Measurements from ENCODE around the gene PTPN11.
A peak's percentile ranks its signal among the peaks of the same experiment; 100 is the strongest.

Gene PTPN11

DNA sequence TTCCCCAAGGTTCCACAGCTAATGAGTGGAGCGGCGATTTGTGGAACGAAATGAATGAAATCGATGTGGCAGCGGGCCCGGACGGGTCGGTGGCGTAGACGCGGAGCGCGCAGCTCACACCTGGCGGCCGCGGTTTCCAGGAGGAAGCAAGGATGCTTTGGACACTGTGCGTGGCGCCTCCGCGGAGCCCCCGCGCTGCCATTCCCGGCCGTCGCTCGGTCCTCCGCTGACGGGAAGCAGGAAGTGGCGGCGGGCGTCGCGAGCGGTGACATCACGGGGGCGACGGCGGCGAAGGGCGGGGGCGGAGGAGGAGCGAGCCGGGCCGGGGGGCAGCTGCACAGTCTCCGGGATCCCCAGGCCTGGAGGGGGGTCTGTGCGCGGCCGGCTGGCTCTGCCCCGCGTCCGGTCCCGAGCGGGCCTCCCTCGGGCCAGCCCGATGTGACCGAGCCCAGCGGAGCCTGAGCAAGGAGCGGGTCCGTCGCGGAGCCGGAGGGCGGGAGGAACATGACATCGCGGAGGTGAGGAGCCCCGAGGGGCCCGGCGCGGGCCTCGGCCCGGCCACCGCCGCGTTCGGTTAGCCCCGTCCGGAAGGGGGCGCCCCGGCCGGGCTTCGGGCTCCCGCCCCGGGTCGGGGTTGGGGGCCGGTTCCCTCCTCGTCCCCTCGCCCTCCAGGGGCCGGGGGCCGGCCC lies at the start of gene PTPN11:
PTPN11 (plus strand) TSS at position 340 of the 689 bp plus-strand sequence; CDS start at position 505, 165 bp downstream.
- H3K4me1 ChIP-seq (ENCODE audit: insufficient read depth, low read length): peaks cover 39% of the 10 kb centered on the region
- no peak for TF ChIP-seq EZH2 (IDR thresholded peaks at IDR 0.05; ENCODE audit: borderline replicate concordance, low read depth, low read length, severe bottlenecking)
- TF ChIP-seq, protein P1, sequence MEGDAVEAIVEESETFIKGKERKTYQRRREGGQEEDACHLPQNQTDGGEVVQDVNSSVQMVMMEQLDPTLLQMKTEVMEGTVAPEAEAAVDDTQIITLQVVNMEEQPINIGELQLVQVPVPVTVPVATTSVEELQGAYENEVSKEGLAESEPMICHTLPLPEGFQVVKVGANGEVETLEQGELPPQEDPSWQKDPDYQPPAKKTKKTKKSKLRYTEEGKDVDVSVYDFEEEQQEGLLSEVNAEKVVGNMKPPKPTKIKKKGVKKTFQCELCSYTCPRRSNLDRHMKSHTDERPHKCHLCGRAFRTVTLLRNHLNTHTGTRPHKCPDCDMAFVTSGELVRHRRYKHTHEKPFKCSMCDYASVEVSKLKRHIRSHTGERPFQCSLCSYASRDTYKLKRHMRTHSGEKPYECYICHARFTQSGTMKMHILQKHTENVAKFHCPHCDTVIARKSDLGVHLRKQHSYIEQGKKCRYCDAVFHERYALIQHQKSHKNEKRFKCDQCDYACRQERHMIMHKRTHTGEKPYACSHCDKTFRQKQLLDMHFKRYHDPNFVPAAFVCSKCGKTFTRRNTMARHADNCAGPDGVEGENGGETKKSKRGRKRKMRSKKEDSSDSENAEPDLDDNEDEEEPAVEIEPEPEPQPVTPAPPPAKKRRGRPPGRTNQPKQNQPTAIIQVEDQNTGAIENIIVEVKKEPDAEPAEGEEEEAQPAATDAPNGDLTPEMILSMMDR (IDR thresholded peaks at IDR 0.05; ENCODE audit: borderline replicate concordance, extremely low read depth, low read length, poor library complexity, severe bottlenecking): peak; percentile 51
- H3K9ac ChIP-seq (ENCODE audit: low read depth, low read length): peak within 1 kb of the TSS; percentile 68
- H3K4me2 ChIP-seq (ENCODE audit: insufficient read depth, low read length): peak within 1 kb of the TSS; percentile 84
- ATAC-seq (ENCODE audit: insufficient read depth, low read depth) (peak; percentile 88), DNase-seq (peak; percentile 88)
- peak within 1 kb of the TSS; percentile 97 for H3K4me3 ChIP-seq (ENCODE audit: low read depth in 1 of 2, low read length in 2 of 2)
- peak within 1 kb of the TSS; percentile 98 for H2AFZ ChIP-seq (ENCODE audit: low read depth, low read length)
- H3K9me3 ChIP-seq (ENCODE audit: insufficient read depth, low read length, severe bottlenecking): no peaks in the 10 kb centered on the region
- peaks cover 61% of the 10 kb centered on the region for H3K79me2 ChIP-seq (ENCODE audit: insufficient read depth, low read length)
- peaks cover 32% of the 10 kb centered on the region; the same call in 1 of the 2 replicates for H4K20me1 ChIP-seq (ENCODE audit: insufficient read depth, low read length)
- no peaks in the 10 kb centered on the region for H3K27me3 ChIP-seq (ENCODE audit: insufficient read depth, low read length, poor library complexity)
- H3K27ac ChIP-seq (ENCODE audit: low read length): peak within 1 kb of the TSS; percentile 89
- H3K36me3 ChIP-seq (ENCODE audit: insufficient read depth, low read length): peaks cover 10% of the 10 kb centered on the region

DNA sequence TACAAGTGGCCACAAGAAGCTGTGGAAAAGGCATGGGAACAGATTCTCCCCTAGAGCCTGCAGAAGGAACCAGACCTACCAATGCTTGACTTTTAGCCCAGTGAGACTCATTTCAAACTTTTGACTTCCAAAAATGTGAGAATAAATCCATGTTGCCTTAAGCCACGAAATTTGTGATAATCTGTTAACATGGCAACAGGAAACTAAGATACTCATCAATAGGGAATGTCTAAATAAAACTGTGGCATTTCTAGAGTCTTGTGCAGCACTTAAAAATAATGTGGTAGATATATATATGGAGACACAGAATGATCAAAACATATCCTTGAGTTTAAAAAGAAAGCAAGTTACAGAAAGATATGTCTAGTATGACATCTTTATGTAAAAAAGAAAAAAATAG lies 48.5 kb upstream of the PTPN11 start:
- 0 out of 2 replicates have a peak, but pooled peaks cover 4% of the 10 kb centered on the region for H3K36me3 ChIP-seq (ENCODE audit: insufficient read depth, low read length)
- no peak overlapping the region for H3K4me2 ChIP-seq (ENCODE audit: insufficient read depth, low read length)
- H3K79me2 ChIP-seq (ENCODE audit: insufficient read depth, low read length): peaks cover 74% of the 10 kb centered on the region
- no peak for TF ChIP-seq EZH2 (IDR thresholded peaks at IDR 0.05; ENCODE audit: borderline replicate concordance, low read depth, low read length, severe bottlenecking)
- TF ChIP-seq, protein P1 (IDR thresholded peaks at IDR 0.05; ENCODE audit: borderline replicate concordance, extremely low read depth, low read length, poor library complexity, severe bottlenecking): no peak
- ATAC-seq (ENCODE audit: insufficient read depth, low read depth): no peak
- H2AFZ ChIP-seq (ENCODE audit: low read depth, low read length): no peak overlapping the region
- no peak overlapping the region for H3K27ac ChIP-seq (ENCODE audit: low read length)
- no peaks in the 10 kb centered on the region for H3K4me1 ChIP-seq (ENCODE audit: insufficient read depth, low read length)
- no peak overlapping the region for H3K4me3 ChIP-seq (ENCODE audit: low read depth in 1 of 2, low read length in 2 of 2)
- no peak for DNase-seq
- peaks cover 18% of the 10 kb centered on the region; the same call in 1 of the 2 replicates for H4K20me1 ChIP-seq (ENCODE audit: insufficient read depth, low read length)
- no peaks in the 10 kb centered on the region for H3K27me3 ChIP-seq (ENCODE audit: insufficient read depth, low read length, poor library complexity)
- H3K9ac ChIP-seq (ENCODE audit: low read depth, low read length): no peak overlapping the region
- no peaks in the 10 kb centered on the region for H3K9me3 ChIP-seq (ENCODE audit: insufficient read depth, low read length, severe bottlenecking)

DNA sequence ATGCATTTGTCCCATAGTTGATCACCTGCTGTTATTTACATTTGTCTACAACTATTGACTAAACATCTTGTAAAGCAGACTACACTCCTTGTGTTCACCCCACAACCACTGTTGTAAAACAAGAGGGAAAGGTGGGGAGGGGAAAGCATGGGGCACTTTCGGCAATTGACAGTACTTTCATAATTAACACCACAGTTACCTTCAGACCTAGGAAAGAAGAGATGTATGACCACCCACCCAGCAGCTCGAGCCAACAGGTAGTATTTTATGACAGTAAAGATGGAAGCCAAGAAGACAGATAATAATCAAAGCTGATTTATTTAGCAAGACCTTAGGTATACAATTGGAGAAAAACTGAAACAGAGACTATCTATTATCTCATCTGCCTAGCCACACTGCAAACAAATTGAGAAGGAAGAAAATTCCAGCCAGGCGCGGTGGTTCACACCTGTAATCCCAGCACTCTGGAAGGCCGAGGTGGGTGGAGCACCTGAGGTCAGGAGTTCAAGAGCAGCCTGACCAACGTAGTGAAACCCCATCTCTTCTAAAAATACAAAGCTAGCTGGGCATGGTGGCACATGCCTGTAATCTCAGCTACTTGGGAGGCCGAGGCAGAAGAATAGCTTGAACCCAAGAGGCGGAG lies 47.8 kb upstream of the PTPN11 start:
- 0 out of 2 replicates have a peak, but pooled peaks cover 5% of the 10 kb centered on the region for H3K36me3 ChIP-seq (ENCODE audit: insufficient read depth, low read length)
- no peak overlapping the region for H3K4me3 ChIP-seq (ENCODE audit: low read depth in 1 of 2, low read length in 2 of 2)
- H3K9ac ChIP-seq (ENCODE audit: low read depth, low read length): no peak overlapping the region
- DNase-seq: no peak
- H2AFZ ChIP-seq (ENCODE audit: low read depth, low read length): no peak overlapping the region
- H3K27ac ChIP-seq (ENCODE audit: low read length): no peak overlapping the region
- H4K20me1 ChIP-seq (ENCODE audit: insufficient read depth, low read length): peaks cover 18% of the 10 kb centered on the region; the same call in 1 of the 2 replicates
- H3K4me2 ChIP-seq (ENCODE audit: insufficient read depth, low read length): no peak overlapping the region
- no peak for TF ChIP-seq EZH2 (IDR thresholded peaks at IDR 0.05; ENCODE audit: borderline replicate concordance, low read depth, low read length, severe bottlenecking)
- TF ChIP-seq, protein P1 (IDR thresholded peaks at IDR 0.05; ENCODE audit: borderline replicate concordance, extremely low read depth, low read length, poor library complexity, severe bottlenecking): no peak
- H3K9me3 ChIP-seq (ENCODE audit: insufficient read depth, low read length, severe bottlenecking): no peaks in the 10 kb centered on the region
- H3K27me3 ChIP-seq (ENCODE audit: insufficient read depth, low read length, poor library complexity): no peaks in the 10 kb centered on the region
- no peak for ATAC-seq (ENCODE audit: insufficient read depth, low read depth)
- H3K4me1 ChIP-seq (ENCODE audit: insufficient read depth, low read length): no peaks in the 10 kb centered on the region
- H3K79me2 ChIP-seq (ENCODE audit: insufficient read depth, low read length): peaks cover 70% of the 10 kb centered on the region

All from DND-41 (cell line).